GM12878 (cell line): ENCODE results near the gene SMIM22. TPM values are rescaled to one million over a fixed set of nuclear protein-coding genes. Genes with fewer than 3 reads are reported as not detected.

Experiments
- ATAC-seq: fragments of 200-7000 bp; cut with Tn5 transposase; 3 replicates; pipeline ENCODE4 v1.9.1; 2020; ENCODE audit warnings: mild to moderate bottlenecking, moderate library complexity
- BruUV-seq: library from RNA; stranded (reverse); fragments of 400-500 nt; replicated peaks from 2 replicates; lab custom pipeline; 2021; lab: Mats Ljungman, UMichigan
- CTCF ChIA-PET: fragments of 300-600 bp; sonication (Branson Sonifier 250); formaldehyde crosslinking; extraction: SDS; loops from one replicate; lab custom pipeline; 2021; ENCODE audit warnings: inconsistent platforms; lab: Yijun Ruan, JAX
- POLR2A ChIA-PET: fragments of 350-600 bp; formaldehyde crosslinking; extraction: SDS; loops from one replicate; lab custom pipeline; 2021; ENCODE audit warnings: inconsistent platforms; lab: Charles Lee
- RAD21 ChIA-PET: fragments of 300-600 bp; sonication (Branson Sonifier 250); formaldehyde crosslinking; loops from one replicate; lab custom pipeline; 2023; ENCODE audit warnings: antibody characterized with exemption; ENCODE audit not compliant: unreplicated experiment; lab: Charles Lee
- SMC1A ChIA-PET: fragments of 300-600 bp; sonication (Branson Sonifier 250); formaldehyde crosslinking; loops from one replicate; lab custom pipeline; 2023; ENCODE audit not compliant: unreplicated experiment, uncharacterized antibody; lab: Charles Lee
- DNase-seq: peaks from one replicate; pipeline ENCODE4 v3.0.0-alpha.2; 2011; ENCODE audit warnings: low read depth, low spot score
- FAIRE-seq: peaks from 3 replicates; lab custom pipeline; 2011; peaks lifted over from hg19 to GRCh38; lab: Jason Lieb, UNC
- H2AFZ ChIP-seq: 2 replicates; pipeline ENCODE4 v1.6.0; 2011; ENCODE audit warnings: low read depth, low read length, control low read depth; ENCODE audit not compliant: control insufficient read depth
- H3K27ac ChIP-seq: 2 replicates; pipeline ENCODE4 v1.5.1; 2011; ENCODE audit warnings: control low read depth; ENCODE audit not compliant: control insufficient read depth, insufficient read depth
- H3K27me3 ChIP-seq, 2 experiments: replicated peaks in 1 of 2; 2 replicates each; pipeline versions ENCODE4 v1.6.0 to v1.6.1; 2011; ENCODE audit warnings: low read length in 1 of 2; ENCODE audit not compliant: control insufficient read depth in 2 of 2, insufficient read depth in 2 of 2
- H3K36me3 ChIP-seq, 2 experiments: 2 replicates each; pipeline ENCODE4 v1.5.1; 2011; ENCODE audit warnings: low read length in 1 of 2; ENCODE audit not compliant: control insufficient read depth in 2 of 2, insufficient read depth in 2 of 2
- H3K4me1 ChIP-seq: 2 replicates; pipeline ENCODE4 v1.6.1; 2011; ENCODE audit warnings: mild to moderate bottlenecking, low read length, moderate library complexity, mixed read lengths; ENCODE audit not compliant: control insufficient read depth, insufficient read depth
- H3K4me2 ChIP-seq: 2 replicates; pipeline ENCODE4 v1.6.0; 2011; ENCODE audit warnings: control low read depth; ENCODE audit not compliant: control insufficient read depth, insufficient read depth
- H3K4me3 ChIP-seq: fragments of 200-600 bp; sonication (generic); 2 replicates; pipeline ENCODE4 v1.5.1; 2016
- H3K79me2 ChIP-seq: 2 replicates; pipeline ENCODE4 v1.6.0; 2011; ENCODE audit warnings: low read length; ENCODE audit not compliant: control insufficient read depth, insufficient read depth
- H3K9ac ChIP-seq: 2 replicates; pipeline ENCODE4 v1.8.0; 2011; ENCODE audit warnings: low read length, control low read depth, mixed read lengths; ENCODE audit not compliant: control insufficient read depth, insufficient read depth
- H3K9me3 ChIP-seq: replicated peaks from 3 replicates; pipeline ENCODE4 v1.5.1; 2011; ENCODE audit warnings: mild to moderate bottlenecking, low read length; ENCODE audit not compliant: control insufficient read depth, insufficient read depth
- H4K20me1 ChIP-seq: 2 replicates; pipeline ENCODE4 v1.6.0; 2011; ENCODE audit not compliant: control insufficient read depth, insufficient read depth
- CHD1 ChIP-seq: IDR thresholded peaks from 2 replicates; pipeline ENCODE4 v1.6.1; 2012; ENCODE audit warnings: low read depth, low read length, improper control_type of control experiment
- EZH2 ChIP-seq: IDR thresholded peaks from 2 replicates; pipeline ENCODE4 v1.6.1; 2012; ENCODE audit warnings: low read depth, mild to moderate bottlenecking, control low read depth, inconsistent platforms, low read length, borderline replicate concordance; ENCODE audit not compliant: control insufficient read depth
- MYB ChIP-seq: fragments of 150-350 bp; IDR thresholded peaks from 2 replicates; pipeline ENCODE4 v1.6.1; 2014; ENCODE audit warnings: mild to moderate bottlenecking, low read depth, low read length, borderline replicate concordance
- NR2C1 ChIP-seq: fragments of 450-650 bp; IDR thresholded peaks from 2 replicates; pipeline ENCODE4 v1.6.1; 2017; ENCODE audit warnings: antibody characterized with exemption, mild to moderate bottlenecking, moderate library complexity
- RCOR1 ChIP-seq: conservative IDR thresholded peaks from 2 replicates; pipeline ENCODE4 v1.6.1; 2012; ENCODE audit warnings: low read depth, low read length, improper control_type of control experiment
- RELA ChIP-seq: fragments of 450-650 bp; IDR thresholded peaks from 2 replicates; pipeline ENCODE4 v1.8.0; 2014; ENCODE audit warnings: borderline replicate concordance; ENCODE audit not compliant: partially characterized antibody
- RFX5 ChIP-seq: IDR thresholded peaks from 2 replicates; pipeline ENCODE4 v1.6.1; 2011; ENCODE audit warnings: low read depth, low read length, improper control_type of control experiment
- SIX5 ChIP-seq: IDR thresholded peaks from 2 replicates; pipeline ENCODE4 v1.6.1; 2011; ENCODE audit warnings: mild to moderate bottlenecking, low read depth, low read length, moderate library complexity; ENCODE audit not compliant: severe bottlenecking
- SMC3 ChIP-seq: IDR thresholded peaks from 2 replicates; pipeline ENCODE4 v1.6.1; 2011; ENCODE audit warnings: low read length, improper control_type of control experiment, borderline replicate concordance
- SUZ12 ChIP-seq: fragments of 200-600 bp; sonication (generic); IDR thresholded peaks from one replicate; pipeline ENCODE4 v1.6.1; 2018; ENCODE audit warnings: antibody characterized with exemption, mild to moderate bottlenecking; ENCODE audit not compliant: unreplicated experiment
- TBL1XR1 ChIP-seq: IDR thresholded peaks from 2 replicates; pipeline ENCODE4 v1.6.1; 2012; ENCODE audit warnings: low read depth, low read length, improper control_type of control experiment
- WRNIP1 ChIP-seq: IDR thresholded peaks from 2 replicates; pipeline ENCODE4 v1.6.1; 2011; ENCODE audit warnings: low read depth, low read length, improper control_type of control experiment, borderline replicate concordance
- YBX1 ChIP-seq: fragments of 450-650 bp; IDR thresholded peaks from 2 replicates; pipeline ENCODE4 v1.6.1; 2016; ENCODE audit warnings: antibody characterized with exemption
- ZNF217 ChIP-seq: fragments of 450-650 bp; IDR thresholded peaks from 2 replicates; pipeline ENCODE4 v1.6.1; 2017; ENCODE audit warnings: antibody characterized with exemption, mild to moderate bottlenecking
- ZNF274 ChIP-seq: IDR thresholded peaks from one replicate; pipeline ENCODE4 v1.8.0; 2011; ENCODE audit not compliant: insufficient read length, insufficient read depth
- WGBS: methylation state at CpG from one replicate; pipeline ENCODE4 v1.1.6; 2016; ENCODE audit warnings: low lambda C conversion rate; ENCODE audit not compliant: insufficient replicate concordance, insufficient coverage; ENCODE audit errors: missing lambda C conversion rate; 5-methylcytosine and 5-hydroxymethylcytosine counted together
- in situ Hi-C: fragments of 300-500 bp; cut with MboI; formaldehyde crosslinking; loops from 9 replicates; pipeline ENCODE4 v1.14.3; 2018; ENCODE audit warnings: mixed read lengths
- intact Hi-C: fragments of 100-400 bp; cut with micrococcal nuclease; formaldehyde crosslinking; loops from one replicate; pipeline ENCODE4 v1.14.2; 2022; ENCODE audit not compliant: unreplicated experiment
- polyA plus RNA-seq, 11 experiments: library from polyadenylated mRNA; depleted of rRNA in 4 of 11; unstranded in 6 of 11; stranded (reverse) in 5 of 11; fragments of >200 nt; fragmentation: Nextera tagmentation in 4 of 11; fragmentation: Illumina TruSeq in 1 of 11; extraction: Ambion mirVana in 4 of 11; extraction: Trizol in 1 of 11; gene quantifications; 1 replicate in 1 of 11; 2 replicates in 10 of 11; pipeline versions ENCODE4 v1.2.1 to v1.2.3, GENCODE V29; 2011 to 2016; ENCODE audit warnings: inconsistent platforms in 2 of 11, missing spikeins in 2 of 11, low read depth in 1 of 11
- total RNA-seq, 4 experiments: library from RNA; depleted of rRNA in 3 of 4; stranded (reverse); fragments of >200 nt in 3 of 4; fragmentation: Illumina TruSeq in 1 of 4; extraction: Trizol in 1 of 4; gene quantifications; 2 replicates each; pipeline versions ENCODE4 v1.2.1 to v1.2.3, GENCODE V29; 2013 to 2021
- TF ChIP-seq, protein P1 (sequence below): IDR thresholded peaks from 2 replicates; pipeline ENCODE4 v1.6.1; 2012; ENCODE audit warnings: low read depth, low read length, improper control_type of control experiment
- TF ChIP-seq, protein P2 (sequence below): IDR thresholded peaks from 2 replicates; pipeline ENCODE4 v1.6.1; 2011; ENCODE audit warnings: mild to moderate bottlenecking, low read depth, low read length, moderate library complexity; ENCODE audit not compliant: insufficient replicate concordance

Gene SMIM22
- total and polyA plus RNA-seq, 10 of the 15 experiments (the other 5 are each of a cell fraction or from before 2014, with no cell fraction given) = 0.83 TPM; not detected in 9

GRCh38 chr16:4785758-4786433 is 9.3 kb upstream of the SMIM22 start (continued):
- TF ChIP-seq, protein P1, sequence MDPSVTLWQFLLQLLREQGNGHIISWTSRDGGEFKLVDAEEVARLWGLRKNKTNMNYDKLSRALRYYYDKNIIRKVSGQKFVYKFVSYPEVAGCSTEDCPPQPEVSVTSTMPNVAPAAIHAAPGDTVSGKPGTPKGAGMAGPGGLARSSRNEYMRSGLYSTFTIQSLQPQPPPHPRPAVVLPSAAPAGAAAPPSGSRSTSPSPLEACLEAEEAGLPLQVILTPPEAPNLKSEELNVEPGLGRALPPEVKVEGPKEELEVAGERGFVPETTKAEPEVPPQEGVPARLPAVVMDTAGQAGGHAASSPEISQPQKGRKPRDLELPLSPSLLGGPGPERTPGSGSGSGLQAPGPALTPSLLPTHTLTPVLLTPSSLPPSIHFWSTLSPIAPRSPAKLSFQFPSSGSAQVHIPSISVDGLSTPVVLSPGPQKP = no peak

DNA sequence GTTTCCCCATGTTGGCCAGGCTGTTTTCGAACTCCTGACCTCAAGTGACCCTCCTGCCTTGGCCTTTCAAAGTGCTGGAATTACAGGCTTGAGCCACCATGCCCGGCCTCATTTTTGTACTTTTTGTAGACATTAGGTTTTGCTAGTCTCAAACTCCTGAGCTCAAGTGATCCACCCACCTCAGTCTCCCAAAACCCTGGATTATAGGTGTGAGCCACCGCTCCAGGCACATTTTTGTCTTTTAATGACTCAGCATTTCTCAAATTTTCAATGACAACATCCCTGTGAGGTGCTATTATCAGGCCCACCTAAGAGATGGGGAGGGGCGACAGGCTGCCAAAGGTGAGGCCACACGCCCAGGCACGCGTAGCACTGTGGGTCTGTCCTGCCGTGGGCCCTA is 8.1 kb upstream of the SMIM22 start:
- ChIA-PET POLR2A (no interaction called here), CTCF (no interaction called here), RAD21 (no interaction called here), SMC1A (no interaction called here)
- Histone ChIP-seq H3K4me3 (no peak overlapping the region), H4K20me1 (no peaks in the 10 kb centered on the region), H3K9ac (no peak overlapping the region), H3K9me3 (no peaks in the 10 kb centered on the region), H3K27ac (no peak overlapping the region), H2AFZ (no peak overlapping the region), H3K27me3 (no peaks in the 10 kb centered on the region), H3K79me2 (no peaks in the 10 kb centered on the region), H3K36me3 (no peaks in the 10 kb centered on the region), H3K4me1 (no peaks in the 10 kb centered on the region), H3K4me2 (no peak overlapping the region)
- no TSS peak for BruUV-seq
- DNase-seq = no peak
- WGBS = 62% methylated on average over 8 of the region's 8 CpGs
- TF ChIP-seq CHD1 (no peak), EZH2 (no peak), ZNF217 (no peak), RCOR1 (no peak), SIX5 (no peak), RFX5 (no peak), RELA (no peak), ZNF274 (no peak), TBL1XR1 (no peak), YBX1 (no peak), SMC3 (no peak), MYB (no peak), NR2C1 (no peak), WRNIP1 (no peak), SUZ12 (no peak)
- TF ChIP-seq, protein P2, sequence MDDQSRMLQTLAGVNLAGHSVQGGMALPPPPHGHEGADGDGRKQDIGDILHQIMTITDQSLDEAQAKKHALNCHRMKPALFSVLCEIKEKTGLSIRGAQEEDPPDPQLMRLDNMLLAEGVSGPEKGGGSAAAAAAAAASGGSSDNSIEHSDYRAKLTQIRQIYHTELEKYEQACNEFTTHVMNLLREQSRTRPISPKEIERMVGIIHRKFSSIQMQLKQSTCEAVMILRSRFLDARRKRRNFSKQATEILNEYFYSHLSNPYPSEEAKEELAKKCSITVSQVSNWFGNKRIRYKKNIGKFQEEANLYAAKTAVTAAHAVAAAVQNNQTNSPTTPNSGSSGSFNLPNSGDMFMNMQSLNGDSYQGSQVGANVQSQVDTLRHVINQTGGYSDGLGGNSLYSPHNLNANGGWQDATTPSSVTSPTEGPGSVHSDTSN = no peak
- intact Hi-C loops = no loop called here
- in situ Hi-C loops = no loop called here
- ATAC-seq = no peak
- no peak for FAIRE-seq
